Muscle layer of colon (tissue), 2 donors: ENCODE data around the gene EXOC3.
"Not testable (repeated sequence)": the region's sequence is repeated elsewhere in the genome, so short reads cannot be mapped to it uniquely, and the experiment has no call there.

ENCODE experiments used
- H3K27ac ChIP-seq: one replicate; pipeline ENCODE4 v1.7.0; 2013; ENCODE audit warnings: low read depth, mild to moderate bottlenecking, low read length, moderate library complexity
- H3K27me3 ChIP-seq, 2 donors: one replicate each; pipeline ENCODE4 v1.7.0; 2013; ENCODE audit warnings: low read length in 2 of 2, mild to moderate bottlenecking in 2 of 2; ENCODE audit not compliant: insufficient read depth in 2 of 2, control insufficient read depth in 1 of 2
- H3K36me3 ChIP-seq: one replicate; pipeline ENCODE4 v1.7.0; 2013; ENCODE audit warnings: mild to moderate bottlenecking, low read length; ENCODE audit not compliant: insufficient read depth
- H3K4me1 ChIP-seq: one replicate; pipeline ENCODE4 v1.7.0; 2013; ENCODE audit warnings: mild to moderate bottlenecking, low read length; ENCODE audit not compliant: insufficient read depth
- H3K4me3 ChIP-seq, 2 donors: one replicate each; pipeline ENCODE4 v1.7.0; 2013; ENCODE audit warnings: low read length in 2 of 2, low read depth in 1 of 2, mild to moderate bottlenecking in 1 of 2, moderate library complexity in 1 of 2
- H3K9ac ChIP-seq: one replicate; pipeline ENCODE4 v1.7.0; 2013; ENCODE audit warnings: low read length
- H3K9me3 ChIP-seq: one replicate; pipeline ENCODE4 v1.7.0; 2013; ENCODE audit warnings: mild to moderate bottlenecking, low read length
- donor health status: abdominal sarcoma.
- donor health status: Adenocarcinoma of cecum.

The EXOC3 gene

DNA sequence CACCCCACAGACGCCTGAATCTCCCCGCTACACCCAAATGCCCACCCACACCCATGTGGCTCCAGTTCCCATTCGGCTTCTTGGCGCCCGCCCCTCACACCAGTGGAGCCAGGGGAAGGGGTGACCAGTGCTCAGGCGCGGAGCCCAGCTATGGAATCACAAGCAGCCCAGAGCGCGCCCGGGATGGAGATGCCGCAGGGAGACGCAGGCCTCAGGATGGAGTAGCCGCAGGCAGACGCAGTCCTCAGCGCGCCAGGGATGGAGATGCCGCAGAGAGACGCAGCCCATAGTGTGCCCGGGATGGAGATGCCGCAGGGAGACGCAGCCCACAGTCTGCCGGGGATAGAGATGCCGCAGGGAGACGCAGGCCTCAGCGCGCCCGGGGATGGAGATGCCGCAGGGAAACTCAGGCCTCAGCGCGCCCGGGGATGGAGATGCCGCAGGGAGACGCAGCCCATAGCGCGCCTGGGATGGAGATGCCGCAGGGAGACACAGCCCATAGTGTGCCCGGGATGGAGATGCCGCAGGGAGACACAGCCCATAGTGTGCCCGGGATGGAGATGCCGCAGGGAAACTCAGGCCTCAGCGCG is 65.1 kb downstream of the EXOC3 start:
- H3K27ac ChIP-seq, H3K9ac ChIP-seq, H3K9me3 ChIP-seq, H3K4me1 ChIP-seq, H3K36me3 ChIP-seq, H3K4me3 ChIP-seq: not testable (repeated sequence)
- peaks cover 0 to 15% of the 10 kb centered on the region in 2 donors for H3K27me3 ChIP-seq

- H3K4me1 ChIP-seq: no peaks in the 10 kb centered on the region
- no peaks in the 10 kb centered on the region for H3K36me3 ChIP-seq
- no peak overlapping the region for H3K27ac ChIP-seq
- peaks cover 0 to 21% of the 10 kb centered on the region in 2 donors for H3K27me3 ChIP-seq
- H3K9me3 ChIP-seq: no peaks in the 10 kb centered on the region
- H3K9ac ChIP-seq: no peak overlapping the region
- H3K4me3 ChIP-seq: no peak overlapping the region
Measured at GRCh38 chr5:509611-510185, 66.7 kb downstream of the EXOC3 start.

- H3K27me3 ChIP-seq: peaks cover 0 to 27% of the 10 kb centered on the region in 2 donors
- no peak overlapping the region for H3K27ac ChIP-seq
- H3K9ac ChIP-seq: no peak overlapping the region
- no peaks in the 10 kb centered on the region for H3K36me3 ChIP-seq
- no peaks in the 10 kb centered on the region for H3K9me3 ChIP-seq
- no peak overlapping the region for H3K4me3 ChIP-seq
- H3K4me1 ChIP-seq: no peaks in the 10 kb centered on the region
Measured at GRCh38 chr5:510521-510920, 67.5 kb downstream of the EXOC3 start.

DNA sequence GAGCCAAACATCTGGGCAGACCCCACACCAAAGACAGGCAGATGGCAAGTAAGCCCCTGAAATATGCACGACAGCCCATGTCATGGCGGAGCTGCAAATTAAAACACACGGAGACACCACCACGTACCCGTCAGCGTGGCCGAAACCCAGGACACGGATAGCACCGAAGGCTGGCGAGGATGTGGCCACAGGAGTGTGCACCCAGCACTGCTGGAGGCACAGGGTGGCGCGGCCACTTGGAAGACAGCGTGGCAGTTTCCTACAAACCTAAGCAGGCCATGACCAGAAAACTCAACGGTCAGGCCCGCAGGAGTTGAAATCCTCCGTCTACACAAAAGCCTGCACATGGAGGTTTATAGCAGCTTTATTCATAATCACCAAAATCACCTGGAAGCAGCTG is 68.5 kb downstream of the EXOC3 start:
- H3K9me3 ChIP-seq: no peaks in the 10 kb centered on the region
- no peaks in the 10 kb centered on the region for H3K36me3 ChIP-seq
- H3K4me3 ChIP-seq: no peak overlapping the region
- no peaks in the 10 kb centered on the region for H3K4me1 ChIP-seq
- peaks cover 0 to 21% of the 10 kb centered on the region in 2 donors for H3K27me3 ChIP-seq
- H3K27ac ChIP-seq: no peak overlapping the region
- H3K9ac ChIP-seq: no peak overlapping the region

DNA sequence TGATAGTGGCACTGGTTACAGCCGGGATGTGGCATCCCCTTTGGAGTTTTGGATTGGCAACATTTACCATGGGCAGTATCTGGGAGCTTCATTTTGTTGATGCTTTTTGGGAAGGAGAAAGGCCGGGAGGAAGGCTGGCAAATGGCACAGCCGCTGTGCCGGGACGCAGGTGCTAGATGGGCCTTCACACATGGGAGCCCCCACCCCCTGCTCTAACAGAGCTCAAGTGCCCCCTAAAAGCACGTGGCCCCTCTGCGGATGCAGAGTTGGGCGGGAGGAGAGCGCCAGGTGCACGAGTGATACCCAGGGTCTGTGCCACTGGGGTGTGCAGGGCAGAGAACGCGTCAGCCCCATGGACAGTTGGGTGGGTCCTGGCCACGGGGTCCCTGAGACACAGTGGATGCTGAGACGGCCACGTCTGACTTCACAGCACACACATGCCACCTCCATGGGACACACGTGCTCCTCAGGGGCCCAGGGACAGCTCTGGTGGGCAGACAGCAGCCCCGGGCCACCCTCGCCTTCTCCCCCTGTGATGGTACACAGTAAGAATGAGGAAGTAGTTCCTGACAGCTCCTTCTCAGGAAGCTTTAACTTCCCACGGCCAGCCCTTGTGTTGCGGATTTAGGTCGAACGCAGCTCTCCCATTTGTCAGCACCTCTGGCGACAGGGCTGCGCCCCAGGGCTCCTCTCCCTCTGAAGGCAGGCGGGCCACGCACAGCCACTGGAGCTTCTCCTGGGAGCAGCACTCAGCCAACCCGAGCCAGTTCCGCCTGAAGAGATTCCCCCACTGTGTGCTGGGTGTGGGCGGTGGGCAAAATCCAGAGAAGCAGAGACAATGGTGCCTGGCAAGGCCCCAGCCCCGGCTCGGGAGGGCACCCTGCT is 70.5 kb downstream of the EXOC3 start:
- H3K9ac ChIP-seq: no peak overlapping the region
- no peak overlapping the region for H3K27ac ChIP-seq
- H3K9me3 ChIP-seq: no peaks in the 10 kb centered on the region
- peaks cover 7 to 23% of the 10 kb centered on the region in 2 donors for H3K27me3 ChIP-seq
- H3K4me1 ChIP-seq: no peaks in the 10 kb centered on the region
- no peaks in the 10 kb centered on the region for H3K36me3 ChIP-seq
- no peak overlapping the region for H3K4me3 ChIP-seq

DNA sequence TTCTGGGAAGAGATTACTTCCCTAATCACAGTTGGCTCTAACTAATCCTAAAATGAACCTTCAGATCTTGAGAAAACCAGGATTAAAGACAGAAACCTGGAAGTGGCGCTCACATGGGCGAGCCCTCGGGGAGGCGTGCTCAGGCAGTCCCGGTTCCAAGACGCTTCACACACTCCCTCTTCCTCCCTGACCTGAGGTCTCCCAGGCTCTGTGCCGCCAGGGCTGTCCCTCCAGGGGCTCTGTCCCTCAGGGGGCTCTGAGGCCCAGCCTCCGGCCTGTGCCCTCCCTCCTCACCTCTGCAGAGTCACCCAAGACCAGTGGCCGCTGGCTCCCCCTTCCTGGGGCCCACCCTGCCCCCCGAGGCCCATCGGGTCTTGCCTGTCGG is 71.1 kb downstream of the EXOC3 start:
- Histone ChIP-seq H3K9ac (no peak overlapping the region), H3K27ac (no peak overlapping the region), H3K9me3 (no peaks in the 10 kb centered on the region), H3K27me3 (peaks cover 7 to 30% of the 10 kb centered on the region in 2 donors), H3K4me3 (no peak overlapping the region), H3K36me3 (no peaks in the 10 kb centered on the region), H3K4me1 (no peaks in the 10 kb centered on the region)

DNA sequence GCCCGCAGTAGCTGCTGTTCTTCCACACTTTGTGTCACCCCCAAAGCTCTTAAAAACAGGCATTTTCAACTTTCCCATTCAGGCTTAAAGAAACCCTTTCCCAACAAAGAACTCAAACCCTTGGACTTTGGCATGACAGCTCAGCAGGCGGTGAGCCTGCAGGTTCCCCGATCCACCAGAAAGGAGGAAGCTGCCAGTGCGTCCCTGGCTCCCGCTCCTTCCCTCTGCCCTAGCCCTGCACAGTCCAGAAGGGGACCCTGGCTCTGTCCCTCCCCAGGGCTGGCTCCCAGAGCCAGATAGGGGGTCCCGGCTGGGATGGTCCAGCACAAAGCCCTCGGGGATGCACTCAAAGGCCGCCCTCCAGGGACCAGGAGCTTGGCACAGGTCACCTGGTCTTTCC is 71.7 kb downstream of the EXOC3 start:
- Histone ChIP-seq H3K4me1 (no peaks in the 10 kb centered on the region), H3K27ac (no peak overlapping the region), H3K36me3 (no peaks in the 10 kb centered on the region), H3K4me3 (no peak overlapping the region), H3K9ac (no peak overlapping the region), H3K9me3 (no peaks in the 10 kb centered on the region), H3K27me3 (peaks cover 7 to 35% of the 10 kb centered on the region in 2 donors)

- no peaks in the 10 kb centered on the region for H3K4me1 ChIP-seq
- peaks cover 7 to 42% of the 10 kb centered on the region in 2 donors for H3K27me3 ChIP-seq
Measured at GRCh38 chr5:515273-515836, 72.4 kb downstream of the EXOC3 start.

DNA sequence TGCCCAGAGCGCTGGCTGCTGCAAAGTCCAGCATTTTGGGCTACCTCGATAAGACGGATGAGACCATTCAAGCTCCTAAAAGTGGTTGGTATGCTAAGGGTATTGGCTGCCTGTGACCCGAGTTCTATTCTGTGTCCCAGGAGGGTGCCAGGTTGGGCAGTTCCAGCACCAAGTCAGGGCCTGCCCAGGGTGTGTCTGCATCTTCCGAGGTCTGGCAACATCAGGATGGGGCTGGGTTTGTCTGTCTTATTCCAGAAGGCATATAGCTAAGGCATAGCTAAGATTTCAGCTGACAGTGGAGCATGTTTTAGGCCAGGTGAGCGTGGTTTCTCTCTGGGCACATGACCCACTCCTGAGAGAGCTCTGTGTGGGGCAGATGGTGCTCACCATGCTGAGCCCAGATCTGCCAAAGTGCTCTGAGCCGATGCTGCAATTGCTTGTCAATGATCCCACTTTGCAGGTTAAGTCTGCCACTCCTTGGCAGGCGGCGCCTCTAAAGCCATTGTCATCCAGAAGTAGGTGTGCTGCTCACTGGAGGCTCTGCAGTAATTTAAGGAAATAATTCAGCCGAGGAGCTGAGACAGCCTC is 73.5 kb downstream of the EXOC3 start:
- Histone ChIP-seq H3K4me3 (no peak overlapping the region), H3K9ac (no peak overlapping the region), H3K36me3 (no peaks in the 10 kb centered on the region), H3K27me3 (peaks cover 7 to 52% of the 10 kb centered on the region in 2 donors), H3K27ac (no peak overlapping the region), H3K9me3 (no peaks in the 10 kb centered on the region), H3K4me1 (no peaks in the 10 kb centered on the region)

More at GRCh38 chr5:515273-515836, 72.4 kb downstream of the EXOC3 start:
- Histone ChIP-seq H3K36me3 (no peaks in the 10 kb centered on the region), H3K9me3 (no peaks in the 10 kb centered on the region), H3K9ac (no peak overlapping the region), H3K27ac (no peak overlapping the region), H3K4me3 (no peak overlapping the region)
